NCI-H1048 (cell line): ENCODE results near the gene TMEM88.

Experiments
- DNase-seq: peaks from one replicate; lab custom pipeline; 2025; lab: John Stamatoyannopoulos, UW

The TMEM88 gene

GRCh38 chr17:7833011-7833794 is 21.7 kb upstream of the TMEM88 start:
- no peak for DNase-seq

DNA sequence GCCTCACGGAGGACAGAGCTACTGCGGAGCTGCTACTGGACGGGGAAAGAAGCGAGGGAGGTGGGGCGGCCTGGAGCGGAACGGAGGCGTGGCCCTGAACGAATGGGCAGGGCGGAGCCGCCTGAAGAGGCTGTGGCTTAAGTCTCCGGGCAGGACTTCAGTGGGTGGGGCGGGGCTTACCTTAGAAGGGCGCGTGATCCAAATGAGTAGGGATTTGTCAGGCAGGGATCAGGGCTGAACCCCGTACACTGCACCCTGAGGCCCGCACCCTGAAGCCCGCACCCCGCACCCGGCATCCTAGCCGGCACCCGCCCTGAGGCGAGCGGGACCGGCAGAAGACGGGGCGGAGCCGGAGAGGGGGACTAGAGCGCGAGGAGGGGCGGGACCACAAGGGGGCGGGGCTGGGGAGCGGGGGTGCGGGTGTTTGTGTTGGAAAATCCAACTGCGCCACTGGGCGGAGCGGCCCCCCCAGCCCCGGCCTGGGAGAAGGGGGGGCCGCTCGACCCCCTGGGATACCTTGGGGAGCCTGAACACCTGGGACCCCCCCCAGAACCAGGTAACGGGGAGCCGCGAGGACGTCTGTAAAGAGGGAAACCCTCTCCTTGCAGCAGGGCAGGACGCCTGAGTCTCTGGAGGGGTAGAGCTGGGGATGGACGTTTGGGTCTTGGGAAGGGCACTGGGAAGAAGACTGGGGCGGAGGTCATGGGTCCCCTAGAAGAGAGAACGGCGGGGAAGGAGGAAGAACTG is 20.9 kb upstream of the TMEM88 start, which contains the start of gene KDM6B:
TSS of gene KDM6B (plus strand) at position 423 of the 747 bp plus-strand sequence. CDS start 11,338 bp downstream, outside the sequence.
- DNase-seq = peak; percentile 68

DNA sequence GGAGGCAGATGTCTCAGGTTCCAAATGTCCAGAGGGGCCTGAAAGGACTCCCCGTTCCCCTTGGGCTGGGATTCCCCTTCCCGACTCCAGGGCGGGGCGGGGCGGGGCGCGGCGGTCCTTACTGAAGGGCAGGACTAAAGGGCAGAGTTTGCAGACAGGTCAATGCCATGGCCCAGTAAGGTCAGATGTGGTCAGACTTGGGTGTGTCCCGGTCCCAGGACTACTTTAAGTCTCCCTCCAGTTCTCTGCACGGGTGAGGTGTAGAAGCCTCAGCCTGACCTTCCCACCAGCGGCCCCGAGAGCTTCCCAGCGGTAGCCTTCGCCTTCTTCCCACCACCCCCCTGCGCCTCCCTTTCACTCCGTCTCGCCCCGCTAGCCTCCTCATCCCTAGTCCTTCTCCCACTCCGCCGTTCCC is 20.3 kb upstream of the TMEM88 start:
- DNase-seq = no peak

DNA sequence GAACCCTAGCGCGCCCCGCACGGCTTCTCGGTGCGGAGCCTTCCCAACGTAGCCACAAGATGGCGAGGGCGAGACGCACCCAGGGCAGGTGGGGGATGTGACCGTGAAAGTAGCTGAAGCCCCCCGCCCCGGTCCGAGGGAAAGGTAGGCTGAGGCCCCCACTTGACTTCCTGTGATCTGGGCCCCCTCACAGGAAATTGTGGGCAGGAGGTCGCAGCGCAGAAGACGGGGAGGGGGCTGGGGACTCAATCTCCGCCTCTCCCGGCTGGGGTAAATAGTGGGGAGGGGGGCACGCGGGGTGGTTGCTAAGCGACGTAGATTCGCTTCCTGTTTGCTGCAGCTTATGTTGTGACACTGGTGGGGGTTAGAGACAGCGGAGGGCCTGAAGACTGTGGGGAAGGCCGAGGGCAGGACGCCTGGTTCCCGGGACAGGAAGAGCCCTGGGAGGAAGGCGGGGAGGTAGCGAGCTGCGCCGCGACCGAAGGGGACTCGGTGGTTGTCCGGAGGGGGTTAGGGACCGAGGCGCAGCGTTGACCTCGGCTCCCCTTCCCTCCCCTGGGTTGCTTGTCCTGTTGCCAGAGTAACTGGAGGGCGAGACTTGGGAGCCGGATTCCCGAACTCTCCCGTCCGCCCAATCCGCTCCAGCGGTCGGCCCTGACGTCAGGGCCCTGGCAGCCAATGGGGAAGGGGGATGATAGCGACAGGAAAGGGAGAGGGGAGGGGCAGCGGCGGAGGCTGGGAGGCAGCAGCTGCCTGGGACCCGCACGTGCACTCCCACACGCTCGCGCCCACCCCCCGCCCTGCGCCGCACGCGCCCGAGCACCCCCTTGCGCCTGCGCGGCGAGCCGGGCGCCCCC is 19.7 kb upstream of the TMEM88 start:
- peak; percentile 95 for DNase-seq

GRCh38 chr17:7835814-7836595 is 18.9 kb upstream of the TMEM88 start:
- DNase-seq = no peak

DNA sequence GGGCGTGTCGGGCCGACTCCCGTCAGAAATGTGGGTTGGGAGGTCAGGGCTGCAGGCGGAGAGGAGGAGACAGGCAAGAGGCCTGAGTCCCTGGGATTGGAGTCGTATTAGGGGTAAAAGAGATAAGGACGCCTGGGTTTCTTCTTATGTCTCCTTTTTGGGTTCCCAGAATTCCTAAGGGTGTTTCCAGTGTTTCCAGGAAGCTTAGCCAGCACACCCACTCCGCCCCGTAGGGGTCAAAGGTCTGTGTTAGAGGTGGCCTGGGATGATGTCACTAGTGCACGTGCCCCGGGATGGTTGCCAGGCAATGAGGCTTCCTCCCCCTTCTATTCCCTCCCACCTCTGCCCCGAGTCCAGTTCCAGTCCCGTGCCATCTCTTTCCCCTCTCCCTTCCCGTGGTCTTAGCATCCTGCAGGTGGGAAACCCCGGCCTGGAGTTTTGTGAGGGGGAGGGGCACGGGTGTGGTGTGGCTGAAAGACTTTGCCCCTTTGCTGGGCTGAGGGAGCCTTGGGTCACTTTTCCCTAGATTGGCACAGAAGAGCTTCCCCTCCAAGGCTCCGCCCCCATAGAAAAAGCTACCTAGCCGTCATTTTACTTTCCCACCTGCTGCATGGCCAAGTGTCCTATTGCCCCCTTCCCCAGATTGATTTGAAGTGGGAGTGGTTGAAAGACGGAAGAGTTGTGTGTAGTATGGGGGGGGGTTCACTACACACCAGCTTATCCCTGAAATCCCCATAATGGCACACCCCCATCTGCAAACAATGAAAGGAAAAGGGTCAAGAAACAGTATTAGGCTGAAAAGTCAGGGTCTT is 18.1 kb upstream of the TMEM88 start:
- DNase-seq = peak; percentile 62

DNA sequence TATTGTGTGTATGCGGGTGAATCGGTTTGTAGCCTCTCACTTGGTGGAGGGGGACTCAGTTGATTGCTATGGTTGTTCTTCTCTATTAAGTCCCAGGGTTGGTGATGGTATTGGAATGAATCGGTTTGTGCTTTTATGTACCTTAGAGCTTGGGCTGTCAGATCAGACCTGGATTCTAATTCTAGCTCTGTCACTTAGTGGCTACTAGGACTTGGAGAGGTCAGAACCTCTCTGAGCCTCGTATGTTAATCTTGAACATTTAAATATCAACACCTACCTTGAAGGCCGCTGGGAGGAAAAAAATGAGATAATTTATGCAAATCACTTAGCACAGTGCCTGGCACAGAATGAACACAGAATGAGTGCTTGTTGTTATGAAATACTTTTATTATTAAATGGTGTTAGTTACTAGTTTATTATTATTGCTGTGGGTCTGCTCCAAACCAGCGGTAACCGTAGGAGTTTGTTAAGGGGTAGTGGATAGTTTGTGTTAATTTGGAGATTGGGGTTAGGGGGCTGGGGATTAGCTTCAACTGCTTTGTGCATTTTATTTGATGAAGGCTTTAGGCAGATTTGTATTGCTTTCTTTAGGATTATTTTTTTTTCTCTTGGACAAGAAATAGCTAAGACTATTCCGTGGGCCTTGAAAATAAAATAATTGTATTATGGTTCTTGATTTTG is 17.3 kb upstream of the TMEM88 start:
- no peak for DNase-seq

DNA sequence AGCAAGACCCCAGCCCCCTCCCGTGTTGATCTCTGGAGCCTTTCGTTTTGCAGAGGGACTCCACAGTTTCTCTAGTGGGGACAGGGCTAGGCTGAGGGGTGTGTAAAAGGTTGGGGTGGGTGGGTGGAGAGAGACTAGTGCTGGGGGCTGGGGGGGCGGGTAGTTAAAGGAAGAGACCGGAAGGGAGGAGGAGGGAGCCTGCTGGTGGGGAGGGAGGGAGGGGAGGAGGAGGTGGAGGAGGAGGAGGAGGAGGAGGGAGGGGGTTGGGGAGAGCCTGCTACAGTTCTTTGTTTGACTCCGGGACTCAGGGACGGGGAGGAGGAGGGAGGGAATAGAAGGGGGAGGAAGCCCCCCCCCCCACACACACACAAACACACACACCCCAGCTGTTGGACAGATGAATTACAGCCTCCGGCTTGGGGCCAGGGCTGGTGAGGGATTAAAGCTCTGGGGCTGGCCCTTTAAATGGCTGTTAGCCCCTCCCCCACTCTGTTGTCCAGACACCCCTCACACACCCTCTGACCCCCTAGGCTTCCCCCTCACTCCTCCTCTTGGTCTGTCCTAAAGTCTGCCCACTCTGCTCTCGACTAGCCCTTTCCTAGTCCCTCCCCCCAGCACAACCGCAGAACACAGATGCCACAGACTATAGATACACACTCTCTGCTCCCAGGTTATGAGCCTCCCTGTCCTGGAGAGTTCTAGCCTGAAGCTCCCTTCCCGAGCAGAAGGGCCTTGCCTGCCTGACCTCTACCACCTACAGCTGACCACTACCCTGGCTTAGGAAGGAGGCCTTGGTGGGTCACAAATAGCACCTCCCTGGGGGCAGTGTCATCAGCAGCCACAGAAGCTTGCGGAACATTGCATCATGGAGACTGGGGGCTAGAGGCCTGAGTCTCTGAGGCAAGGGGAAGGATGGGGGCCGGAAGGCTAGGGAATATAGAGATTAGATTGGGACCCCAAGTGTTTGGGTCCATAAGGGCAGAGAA is 16.5 kb upstream of the TMEM88 start:
- no peak for DNase-seq

GRCh38 chr17:7839190-7839875 is 15.5 kb upstream of the TMEM88 start:
- no peak for DNase-seq

DNA sequence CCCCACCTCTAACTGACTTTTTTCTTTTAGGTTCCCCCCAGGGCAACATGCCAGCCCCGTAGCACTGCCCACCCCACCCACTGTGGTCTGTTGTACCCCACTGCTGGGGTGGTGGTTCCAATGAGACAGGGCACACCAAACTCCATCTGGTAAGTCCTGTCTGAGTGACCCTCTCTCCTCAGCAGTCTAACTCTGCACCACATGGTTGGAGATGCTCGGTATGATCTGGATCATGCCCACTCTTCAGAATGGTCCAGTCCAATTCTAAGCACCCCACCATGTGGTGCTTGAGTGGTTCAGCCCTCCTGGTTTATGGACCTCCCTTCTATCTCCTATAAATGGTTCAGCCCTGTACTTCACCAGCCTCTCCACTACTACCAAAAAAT is 15.0 kb upstream of the TMEM88 start:
- DNase-seq = no peak

DNA sequence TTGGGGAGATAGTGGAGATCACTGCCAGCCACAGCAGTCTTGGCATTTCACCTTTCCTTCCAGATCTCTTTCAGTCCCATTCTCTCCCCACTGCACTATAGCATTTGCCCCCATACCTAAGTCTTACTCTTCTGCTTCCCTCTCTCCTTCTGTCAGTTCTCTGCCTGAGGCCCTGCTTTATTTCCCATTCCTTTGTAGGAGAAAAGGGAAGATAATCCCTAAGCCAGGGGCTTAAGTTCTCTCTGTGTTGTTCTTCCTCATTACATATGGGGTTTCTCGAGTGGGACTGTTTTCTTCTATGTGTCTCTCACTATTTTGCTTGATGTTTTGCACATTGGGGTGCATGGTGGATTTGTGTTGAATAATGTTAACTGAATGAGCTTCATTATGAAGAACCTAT is 14.4 kb upstream of the TMEM88 start:
- DNase-seq = no peak

DNA sequence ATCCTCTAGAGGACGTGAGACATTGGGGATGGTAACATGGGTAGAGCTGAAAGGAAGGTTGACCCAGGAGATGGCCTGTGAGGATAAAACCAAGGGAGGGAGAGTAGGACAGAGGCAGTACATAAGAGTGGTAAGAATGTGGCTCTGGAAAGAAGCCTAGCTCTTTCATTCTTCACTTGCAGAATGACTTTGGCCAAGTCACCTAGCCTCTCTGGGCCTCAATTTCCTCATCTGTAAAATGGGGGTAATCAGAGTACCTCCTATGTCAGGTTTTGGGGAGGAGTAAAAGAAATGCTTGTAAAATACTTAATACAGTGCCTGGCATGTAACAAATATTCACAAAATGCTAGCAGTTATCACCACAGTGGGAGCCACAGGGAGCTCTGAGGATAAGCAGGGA is 14.0 kb upstream of the TMEM88 start:
- DNase-seq = no peak

DNA sequence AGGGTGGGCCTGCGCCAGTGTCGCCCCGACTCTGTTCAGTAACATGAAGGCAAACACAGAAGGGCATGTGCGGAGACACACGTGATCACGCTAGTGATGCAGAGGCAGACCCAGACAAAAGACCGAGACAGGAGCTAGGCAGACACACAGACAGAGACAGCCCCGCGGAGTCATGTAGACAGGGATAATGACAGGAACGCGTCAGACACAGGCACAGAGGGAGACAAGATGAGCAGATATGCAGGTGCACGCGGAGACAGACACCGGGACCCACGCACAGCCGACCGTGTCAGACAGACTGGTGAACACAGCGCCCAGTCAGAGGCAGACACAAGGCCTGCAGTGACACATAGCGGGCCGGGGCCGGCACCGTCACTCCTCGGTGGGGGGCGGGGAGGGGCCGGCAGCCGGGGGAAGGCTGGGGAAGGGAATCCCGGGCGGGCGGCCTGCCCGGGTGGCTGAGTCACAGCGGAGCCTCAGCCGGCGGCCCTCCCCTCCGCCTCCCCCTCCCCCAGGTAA is 13.4 kb upstream of the TMEM88 start:
- DNase-seq = no peak

DNA sequence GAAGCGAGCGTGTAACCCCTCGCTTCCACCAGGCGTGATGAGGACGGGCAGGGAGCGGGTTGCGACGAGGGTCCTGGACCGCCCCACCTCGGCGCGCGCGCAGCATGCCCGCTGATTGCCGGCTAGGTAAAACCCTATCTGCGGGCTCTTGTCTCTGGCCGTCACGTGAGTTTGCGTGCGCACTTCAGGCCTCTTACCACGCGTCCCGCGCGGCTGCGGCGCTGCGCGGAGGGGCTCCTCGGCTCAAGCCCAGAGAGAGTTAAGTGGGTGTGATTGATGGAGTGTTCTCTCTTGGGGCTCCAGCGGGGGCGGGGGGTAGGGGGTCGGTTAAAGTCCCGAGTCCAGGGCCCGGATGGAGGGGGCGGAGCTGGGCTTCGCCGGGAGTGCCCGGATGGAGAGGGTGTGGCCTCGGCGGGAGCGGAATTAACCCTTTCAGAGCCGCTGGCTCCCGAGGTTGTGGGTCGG is 12.9 kb upstream of the TMEM88 start:
- DNase-seq = peak; percentile 82

GRCh38 chr17:7842380-7843256 is 12.2 kb upstream of the TMEM88 start:
- no peak for DNase-seq

DNA sequence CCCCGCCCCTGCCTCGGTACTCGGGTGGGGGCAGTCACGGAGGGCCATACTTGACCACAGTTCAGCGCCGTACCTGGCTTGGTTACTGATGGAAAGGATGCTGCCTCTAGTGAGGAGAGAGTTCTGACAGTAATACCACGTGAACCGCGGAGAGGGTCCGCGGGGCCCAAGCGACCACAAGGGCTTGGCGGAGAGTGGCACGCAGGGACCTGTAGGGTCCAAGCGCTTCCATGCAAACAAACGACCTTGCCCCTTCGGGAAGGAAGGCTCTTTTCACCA is 11.7 kb upstream of the TMEM88 start:
- no peak for DNase-seq
